Endothelial cell of umbilical vein (primary cell): Measurements from ENCODE around the gene TSPAN10. TPM values are rescaled to one million over a fixed set of nuclear protein-coding genes. Genes with fewer than 3 reads are reported as not detected.

Source experiments
- BruUV-seq: library from RNA; stranded (reverse); fragments of 400-500 nt; replicated peaks from 2 replicates; lab custom pipeline; 2021; lab: Mats Ljungman, UMichigan
- CTCF ChIA-PET: fragments of 300-600, 350-600 bp; sonication (Branson Sonifier 250); formaldehyde crosslinking; loops from one replicate; lab custom pipeline; 2021; ENCODE audit warnings: antibody characterized with exemption, inconsistent platforms; lab: Charles Lee
- POLR2A ChIA-PET: fragments of 300-600, 350-600 bp; sonication (Branson Sonifier 250); formaldehyde crosslinking; loops from one replicate; lab custom pipeline; 2021; ENCODE audit warnings: antibody characterized with exemption, inconsistent platforms; lab: Charles Lee
- DNase-seq: peaks from one replicate; pipeline ENCODE4 v3.0.0-alpha.2; 2011; ENCODE audit warnings: low read depth, low spot score
- FAIRE-seq: peaks from 2 replicates; lab custom pipeline; 2011; peaks lifted over from hg19 to GRCh38; lab: Jason Lieb, UNC
- H2AFZ ChIP-seq: 2 replicates; pipeline ENCODE4 v1.6.0; 2012; ENCODE audit warnings: low read depth, low read length, control low read depth, inconsistent platforms
- H3K27ac ChIP-seq: 2 replicates; pipeline ENCODE4 v1.5.1; 2011; ENCODE audit warnings: low read depth, mild to moderate bottlenecking, control low read depth, low read length, moderate library complexity; ENCODE audit not compliant: insufficient read depth
- H3K27me3 ChIP-seq, 2 experiments: 2 replicates each; pipeline versions ENCODE4 v1.6.0 to v1.6.1; 2011; ENCODE audit warnings: low read length in 2 of 2, mixed read lengths in 1 of 2; ENCODE audit not compliant: control insufficient read depth in 2 of 2, insufficient read depth in 2 of 2
- H3K36me3 ChIP-seq, 2 experiments: 2 replicates in 1 of 2; 3 replicates in 1 of 2; pipeline ENCODE4 v1.5.1; 2011; ENCODE audit warnings: low read length in 2 of 2, mild to moderate bottlenecking in 1 of 2, moderate library complexity in 1 of 2; ENCODE audit not compliant: control insufficient read depth in 2 of 2, insufficient read depth in 2 of 2; ENCODE audit errors: extremely low read depth in 1 of 2
- H3K4me1 ChIP-seq: 3 replicates; pipeline ENCODE4 v1.5.1; 2011; ENCODE audit warnings: mild to moderate bottlenecking, low read length; ENCODE audit not compliant: control insufficient read depth, insufficient read depth; ENCODE audit errors: extremely low read depth
- H3K4me2 ChIP-seq: 2 replicates; pipeline ENCODE4 v1.6.1; 2011; ENCODE audit warnings: low read length, control low read depth, mixed read lengths; ENCODE audit not compliant: insufficient read depth
- H3K4me3 ChIP-seq, 3 experiments: fragments of 200-600 bp in 1 of 3; sonication (generic), shearing (Covaris generic) in 1 of 3; replicated peaks in 1 of 3; 2 replicates each; pipeline ENCODE4 v1.5.1; 2011 to 2016; ENCODE audit warnings: control low read depth in 3 of 3, low read length in 3 of 3, mild to moderate bottlenecking in 2 of 3, inconsistent platforms in 1 of 3, low read depth in 1 of 3, moderate library complexity in 1 of 3; ENCODE audit not compliant: insufficient read depth in 1 of 3
- H3K79me2 ChIP-seq: 2 replicates; pipeline ENCODE4 v1.6.0; 2012; ENCODE audit warnings: low read length, inconsistent platforms; ENCODE audit not compliant: control insufficient read depth, insufficient read depth
- H3K9ac ChIP-seq: replicated peaks from 2 replicates; pipeline ENCODE3; 2011; ENCODE audit warnings: low read length, control low read depth; ENCODE audit not compliant: insufficient read depth; ENCODE audit errors: extremely low read depth
- H3K9me1 ChIP-seq: replicated peaks from 3 replicates; pipeline ENCODE4 v1.6.0; 2011; ENCODE audit warnings: mild to moderate bottlenecking, low read length; ENCODE audit not compliant: control insufficient read depth, insufficient read depth; ENCODE audit errors: extremely low read depth
- H3K9me3 ChIP-seq: replicated peaks from 2 replicates; pipeline ENCODE4 v1.5.1; 2012; ENCODE audit warnings: low read length, inconsistent platforms; ENCODE audit not compliant: control insufficient read depth, insufficient read depth
- H4K20me1 ChIP-seq: replicated peaks from 2 replicates; pipeline ENCODE3; 2011; ENCODE audit warnings: mild to moderate bottlenecking, low read length; ENCODE audit not compliant: control insufficient read depth, insufficient read depth; ENCODE audit errors: extremely low read depth
- EZH2 ChIP-seq: IDR thresholded peaks from 2 replicates; pipeline ENCODE4 v1.6.1; 2012; ENCODE audit warnings: borderline replicate concordance, low read depth, mild to moderate bottlenecking, moderate library complexity, low read length, inconsistent platforms; ENCODE audit not compliant: severe bottlenecking
- FOS ChIP-seq: IDR thresholded peaks from 2 replicates; pipeline ENCODE4 v1.6.1; 2011; ENCODE audit warnings: mild to moderate bottlenecking, low read length, moderate library complexity, borderline replicate concordance; ENCODE audit not compliant: insufficient read depth
- GATA2 ChIP-seq: IDR thresholded peaks from 2 replicates; pipeline ENCODE4 v1.7.0; 2011; ENCODE audit warnings: low read depth, mild to moderate bottlenecking, moderate library complexity, mixed read lengths, low read length; ENCODE audit not compliant: insufficient read length, insufficient read depth
- JUN ChIP-seq: IDR thresholded peaks from 2 replicates; pipeline ENCODE4 v1.6.1; 2011; ENCODE audit warnings: borderline replicate concordance, low read depth; ENCODE audit not compliant: insufficient read length, insufficient read depth
- MYC ChIP-seq: IDR thresholded peaks from one replicate; pipeline ENCODE4 v1.6.1; 2011; ENCODE audit warnings: mild to moderate bottlenecking, low read depth, low read length
- POLR2A ChIP-seq: IDR thresholded peaks from 2 replicates; pipeline ENCODE4 v1.6.1; 2012; ENCODE audit warnings: low read depth, mild to moderate bottlenecking, control low read depth, low read length
- POLR2AphosphoS5 ChIP-seq: IDR thresholded peaks from 2 replicates; pipeline ENCODE4 v1.6.1; 2012; ENCODE audit warnings: low read depth, mild to moderate bottlenecking, control low read depth, low read length, moderate library complexity; ENCODE audit not compliant: insufficient read depth
- dilution Hi-C: fragments of 300-500 bp; cut with MboI; formaldehyde crosslinking; loops from one replicate; pipeline ENCODE4 v1.15.0; 2019; ENCODE audit warnings: low sequenced_read_pairs; ENCODE audit not compliant: extremely low pct_ligation_motif_present
- intact Hi-C: fragments of 100-400 bp; cut with micrococcal nuclease; formaldehyde crosslinking; loops from one replicate; pipeline ENCODE4 v1.10.0; 2022
- polyA plus RNA-seq, 4 experiments: library from polyadenylated mRNA; depleted of rRNA in 3 of 4; stranded (reverse) in 3 of 4; unstranded in 1 of 4; fragments of >200 nt; gene quantifications; 2 replicates each; pipeline versions ENCODE4 v1.2.1 to v1.2.3, GENCODE V29; 2011 to 2012; ENCODE audit warnings: missing spikeins in 1 of 4
- total RNA-seq: library from RNA; stranded (reverse); gene quantifications from 2 replicates; pipeline ENCODE4 v1.2.3, GENCODE V29; 2021
- TF ChIP-seq, protein P1 (sequence below): IDR thresholded peaks from 2 replicates; pipeline ENCODE4 v1.6.1; 2011; ENCODE audit not compliant: insufficient read depth, insufficient read length
- TF ChIP-seq, protein P2 (sequence below), 2 donors: IDR thresholded peaks; 1 replicate in 1 of 2; 2 replicates in 1 of 2; pipeline ENCODE4 v1.5.1; 2011; ENCODE audit warnings: low read length in 2 of 2, mild to moderate bottlenecking in 2 of 2, moderate library complexity in 2 of 2, control low read depth in 1 of 2, inconsistent platforms in 1 of 2, low read depth in 1 of 2; ENCODE audit not compliant: insufficient read depth in 1 of 2; ENCODE audit errors: extremely low read depth in 1 of 2

TSPAN10 gene
- total and polyA plus RNA-seq, 2 donors (not counting 3 experiments of a cell fraction or from before 2014, with no cell fraction given) = 0.91 to 1.1 TPM

DNA sequence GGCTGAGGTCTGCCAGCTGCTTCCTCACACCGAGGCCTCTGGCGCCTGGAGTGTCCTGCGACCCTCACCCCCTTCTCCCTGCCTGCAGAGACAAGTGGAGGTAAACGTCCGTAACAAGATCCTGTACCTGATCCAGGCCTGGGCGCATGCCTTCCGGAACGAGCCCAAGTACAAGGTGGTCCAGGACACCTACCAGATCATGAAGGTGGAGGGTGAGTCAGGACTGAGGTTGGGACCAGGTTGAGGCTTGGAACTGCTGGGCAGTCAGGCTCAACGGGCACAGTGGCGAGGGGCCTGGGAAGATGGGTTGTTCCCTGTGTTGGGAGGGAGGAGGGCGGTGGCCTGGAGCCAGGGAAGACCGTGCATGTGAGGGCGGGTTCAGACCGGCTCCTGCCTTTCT, 51.6 kb downstream of the TSPAN10 start:
- BruUV-seq = no TSS peak
- POLR2A ChIA-PET = no interaction called here

More for the DNA sequence above, 51.6 kb downstream of the TSPAN10 start:
- H4K20me1 ChIP-seq = no peaks in the 10 kb centered on the region
- FAIRE-seq = no peak
- H3K9me1 ChIP-seq = no peaks in the 10 kb centered on the region
- peaks cover 67% of the 10 kb centered on the region for H3K79me2 ChIP-seq
- H3K9me3 ChIP-seq = no peaks in the 10 kb centered on the region
- H3K4me1 ChIP-seq = peaks cover 13% of the 10 kb centered on the region
- H3K4me2 ChIP-seq = no peak overlapping the region
- CTCF ChIA-PET = no interaction called here
- intact Hi-C loops = no loop called here
- no peak overlapping the region for H2AFZ ChIP-seq
- DNase-seq = no peak
- no peak overlapping the region for H3K9ac ChIP-seq
- TF ChIP-seq JUN = no peak
- TF ChIP-seq, protein P1, sequence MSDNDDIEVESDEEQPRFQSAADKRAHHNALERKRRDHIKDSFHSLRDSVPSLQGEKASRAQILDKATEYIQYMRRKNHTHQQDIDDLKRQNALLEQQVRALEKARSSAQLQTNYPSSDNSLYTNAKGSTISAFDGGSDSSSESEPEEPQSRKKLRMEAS = no peak
- no peak for TF ChIP-seq MYC
- TF ChIP-seq EZH2 = no peak
- no peak for TF ChIP-seq GATA2
- no peak for TF ChIP-seq FOS
- no peak for TF ChIP-seq POLR2A
- TF ChIP-seq, protein P2, sequence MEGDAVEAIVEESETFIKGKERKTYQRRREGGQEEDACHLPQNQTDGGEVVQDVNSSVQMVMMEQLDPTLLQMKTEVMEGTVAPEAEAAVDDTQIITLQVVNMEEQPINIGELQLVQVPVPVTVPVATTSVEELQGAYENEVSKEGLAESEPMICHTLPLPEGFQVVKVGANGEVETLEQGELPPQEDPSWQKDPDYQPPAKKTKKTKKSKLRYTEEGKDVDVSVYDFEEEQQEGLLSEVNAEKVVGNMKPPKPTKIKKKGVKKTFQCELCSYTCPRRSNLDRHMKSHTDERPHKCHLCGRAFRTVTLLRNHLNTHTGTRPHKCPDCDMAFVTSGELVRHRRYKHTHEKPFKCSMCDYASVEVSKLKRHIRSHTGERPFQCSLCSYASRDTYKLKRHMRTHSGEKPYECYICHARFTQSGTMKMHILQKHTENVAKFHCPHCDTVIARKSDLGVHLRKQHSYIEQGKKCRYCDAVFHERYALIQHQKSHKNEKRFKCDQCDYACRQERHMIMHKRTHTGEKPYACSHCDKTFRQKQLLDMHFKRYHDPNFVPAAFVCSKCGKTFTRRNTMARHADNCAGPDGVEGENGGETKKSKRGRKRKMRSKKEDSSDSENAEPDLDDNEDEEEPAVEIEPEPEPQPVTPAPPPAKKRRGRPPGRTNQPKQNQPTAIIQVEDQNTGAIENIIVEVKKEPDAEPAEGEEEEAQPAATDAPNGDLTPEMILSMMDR (IDR thresholded peaks at IDR 0.05; ENCODE audit: extremely low read depth in 1 of 2, insufficient read depth in 1 of 2, low read depth in 1 of 2, low read length in 2 of 2) = no peak
- no peak for TF ChIP-seq POLR2AphosphoS5
- H3K27me3 ChIP-seq = no peaks in the 10 kb centered on the region
- no peak overlapping the region for H3K27ac ChIP-seq
- dilution Hi-C loops = no loop called here
- peaks cover 19 to 74% of the 10 kb centered on the region in 2 experiments for H3K36me3 ChIP-seq
- no peak overlapping the region for H3K4me3 ChIP-seq
